Esophagus mucosa (tissue), 1 donor: ENCODE data around the gene NTNG1. TPM values are rescaled to one million over a fixed set of nuclear protein-coding genes. Genes with fewer than 3 reads are reported as not detected.

Experiments used
- ATAC-seq: fragments of 200-7000 bp; cut with Tn5 transposase; one replicate; pipeline ENCODE4 v1.9.1; 2020
- total RNA-seq: library from RNA; stranded (reverse); gene quantifications from one replicate; pipeline ENCODE4 v1.2.4, GENCODE V29; 2023
- donor health status: DM: yes; HTN: yes; CAD: no.

The NTNG1 gene
- total RNA-seq, 1 donor from 2014 or later: 0.48 TPM

DNA sequence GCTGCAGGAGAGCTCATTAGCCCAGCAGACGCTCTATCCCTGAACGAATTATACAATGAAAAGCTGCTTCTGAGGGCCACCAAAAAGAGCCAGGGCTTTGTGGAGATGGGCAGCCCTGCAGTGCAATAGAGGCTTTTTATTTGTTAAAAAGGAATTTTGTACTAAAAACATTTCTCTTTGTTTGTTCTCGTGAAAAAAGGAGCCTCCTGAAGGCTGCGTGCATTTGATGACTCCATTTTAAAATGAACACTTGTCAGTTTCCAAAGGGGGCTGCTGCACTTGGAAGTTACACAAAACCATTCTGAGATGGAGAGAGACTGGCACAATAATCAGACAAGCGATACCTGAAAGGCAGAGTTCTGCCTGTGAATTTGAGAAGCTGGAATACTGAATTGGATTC is 202.8 kb downstream of the NTNG1 start:
- no peak for ATAC-seq

DNA sequence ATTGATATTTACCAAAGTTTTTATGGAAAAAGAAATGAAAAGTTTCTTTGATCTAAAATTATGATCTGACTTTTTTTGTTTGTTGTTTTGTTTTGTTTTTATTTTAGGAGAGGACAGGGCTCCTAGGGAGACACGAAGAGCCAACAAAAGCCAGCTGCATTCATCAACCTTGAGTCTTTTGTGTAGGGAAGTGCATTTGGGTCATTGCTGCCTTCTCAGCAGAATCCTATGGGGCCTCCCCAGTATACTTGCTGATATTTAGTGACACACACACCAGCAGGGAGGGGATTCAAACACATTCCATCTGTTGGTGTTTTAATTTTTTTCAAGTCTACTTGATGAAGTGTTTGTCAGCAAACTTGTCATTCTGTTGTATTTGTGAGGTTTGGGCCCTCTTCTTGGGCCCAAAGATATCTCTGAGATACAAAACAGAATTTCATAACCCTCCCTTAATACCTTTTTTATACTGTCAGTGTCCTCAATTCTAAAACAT is 203.5 kb downstream of the NTNG1 start:
- ATAC-seq: no peak

DNA sequence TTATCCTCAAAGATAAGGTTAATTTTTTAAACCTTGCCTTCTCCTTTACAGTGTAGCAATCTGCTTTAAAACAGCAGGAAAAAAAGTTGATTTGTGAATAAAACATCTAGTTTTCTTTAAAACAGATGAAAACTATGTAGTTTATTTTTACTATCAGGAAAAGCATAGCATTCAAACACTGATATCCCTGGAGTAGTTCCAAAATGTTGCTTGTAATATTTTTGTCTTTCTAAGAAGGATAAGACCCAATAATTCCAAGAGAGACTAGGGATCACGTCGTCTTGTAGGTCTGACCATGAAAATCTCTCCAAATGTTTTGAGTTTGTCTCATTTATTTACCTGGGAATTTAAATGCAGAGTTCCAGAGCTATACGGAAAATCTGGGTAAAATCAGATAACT is 204.0 kb downstream of the NTNG1 start:
- ATAC-seq: no peak

DNA sequence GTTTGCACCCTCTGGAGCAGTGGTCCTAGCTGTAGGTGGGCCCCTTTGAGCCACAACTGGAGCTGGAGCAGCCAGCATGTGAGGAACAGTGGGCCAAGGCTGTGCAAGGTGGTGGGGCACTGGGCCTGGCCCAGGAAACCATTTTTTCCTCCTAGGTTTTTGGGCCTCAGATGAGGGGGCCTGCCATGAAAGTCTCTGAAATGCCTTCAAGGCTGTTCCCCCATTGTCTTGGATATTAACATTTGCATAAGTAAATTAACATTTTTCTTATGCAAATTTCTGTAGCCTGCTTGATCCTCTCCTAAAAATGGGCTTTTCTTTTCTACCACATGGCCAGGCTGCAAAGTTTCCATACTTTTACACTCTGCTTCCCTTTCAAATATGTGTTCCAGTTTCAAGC is 212.0 kb downstream of the NTNG1 start:
- ATAC-seq: no peak

DNA sequence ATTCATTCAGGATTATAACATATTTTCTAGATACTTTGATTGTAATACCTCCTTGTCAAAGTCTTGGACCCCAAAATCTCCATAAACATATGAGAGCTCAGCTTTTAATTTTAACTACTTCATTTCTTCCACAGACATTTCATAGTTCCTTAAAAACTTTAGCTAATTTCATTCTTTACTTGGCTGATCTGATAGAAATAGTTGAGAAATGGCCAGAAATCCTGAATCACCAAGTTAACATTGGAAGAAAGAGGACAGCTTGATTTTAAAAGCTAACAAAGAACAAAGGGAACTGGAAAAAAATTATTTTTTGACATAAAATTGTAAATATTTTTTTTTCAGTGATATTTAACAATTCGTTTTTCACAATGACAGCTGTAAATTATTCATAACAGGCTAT is 216.5 kb downstream of the NTNG1 start:
- no peak for ATAC-seq

DNA sequence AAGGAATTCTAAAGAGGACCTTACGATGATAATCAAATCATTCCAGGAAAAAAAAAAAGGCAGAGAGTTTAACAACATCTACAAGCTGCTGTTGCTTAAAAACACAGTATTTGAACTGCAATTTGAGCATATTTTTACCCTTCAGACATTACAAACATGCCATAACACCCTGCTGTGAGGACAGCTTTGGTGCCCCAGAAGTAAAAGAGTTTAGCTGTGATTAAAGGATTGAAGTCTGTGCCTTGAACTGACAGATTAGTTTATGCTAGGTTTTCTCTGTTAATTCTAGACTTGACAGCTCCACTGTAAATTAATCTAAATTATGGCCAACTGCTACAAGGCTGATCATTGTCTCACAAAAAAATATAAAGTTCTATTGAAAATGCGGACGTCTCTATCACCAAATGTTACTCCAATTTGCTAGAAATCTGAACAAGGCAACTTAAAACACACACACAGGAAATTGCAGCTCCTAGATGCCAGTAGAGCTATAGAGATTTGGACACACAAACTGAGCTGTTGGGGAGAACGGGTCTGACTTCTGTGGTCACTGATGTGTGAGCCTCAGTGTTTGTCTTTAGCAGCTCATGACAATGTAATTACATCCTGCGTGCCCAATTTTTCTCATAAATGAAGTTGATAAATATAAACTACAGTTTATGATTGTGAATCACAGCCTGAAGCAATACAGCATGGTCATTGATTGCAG is 217.9 kb downstream of the NTNG1 start:
- ATAC-seq: no peak

DNA sequence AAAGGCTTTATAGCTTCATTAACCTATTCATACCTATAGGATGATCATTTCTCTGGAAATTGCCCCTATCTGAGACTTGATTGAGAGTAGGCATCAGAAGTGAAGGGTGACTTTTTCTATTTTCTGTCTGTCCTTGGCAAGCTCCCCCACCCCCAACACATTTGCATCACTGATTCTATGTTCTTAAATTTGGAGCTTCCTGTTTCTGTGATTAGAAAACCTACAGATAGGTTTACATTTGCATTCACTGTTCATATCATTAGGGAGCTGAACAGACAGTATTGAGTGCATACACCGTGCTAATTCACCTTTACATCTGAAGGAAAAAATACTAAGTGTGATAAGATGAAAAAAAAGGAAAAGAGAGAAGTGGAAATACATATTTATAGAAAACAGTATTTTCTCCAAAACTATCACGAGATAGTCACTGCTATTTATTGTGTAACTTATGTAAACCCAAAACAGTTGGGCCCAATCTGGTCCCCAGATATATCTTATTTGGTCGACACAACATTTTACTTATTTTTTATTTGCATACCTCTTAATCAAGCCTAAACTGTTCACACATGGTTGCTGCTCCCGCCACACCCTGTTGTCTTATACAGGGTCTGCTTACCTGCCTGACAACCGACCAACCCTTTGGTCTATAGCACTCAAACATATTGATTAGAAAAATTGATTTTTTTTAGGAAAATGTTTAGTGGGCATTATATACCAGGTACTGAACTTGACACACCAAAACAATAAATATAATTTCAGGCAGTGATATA is 218.8 kb downstream of the NTNG1 start:
- ATAC-seq: no peak

DNA sequence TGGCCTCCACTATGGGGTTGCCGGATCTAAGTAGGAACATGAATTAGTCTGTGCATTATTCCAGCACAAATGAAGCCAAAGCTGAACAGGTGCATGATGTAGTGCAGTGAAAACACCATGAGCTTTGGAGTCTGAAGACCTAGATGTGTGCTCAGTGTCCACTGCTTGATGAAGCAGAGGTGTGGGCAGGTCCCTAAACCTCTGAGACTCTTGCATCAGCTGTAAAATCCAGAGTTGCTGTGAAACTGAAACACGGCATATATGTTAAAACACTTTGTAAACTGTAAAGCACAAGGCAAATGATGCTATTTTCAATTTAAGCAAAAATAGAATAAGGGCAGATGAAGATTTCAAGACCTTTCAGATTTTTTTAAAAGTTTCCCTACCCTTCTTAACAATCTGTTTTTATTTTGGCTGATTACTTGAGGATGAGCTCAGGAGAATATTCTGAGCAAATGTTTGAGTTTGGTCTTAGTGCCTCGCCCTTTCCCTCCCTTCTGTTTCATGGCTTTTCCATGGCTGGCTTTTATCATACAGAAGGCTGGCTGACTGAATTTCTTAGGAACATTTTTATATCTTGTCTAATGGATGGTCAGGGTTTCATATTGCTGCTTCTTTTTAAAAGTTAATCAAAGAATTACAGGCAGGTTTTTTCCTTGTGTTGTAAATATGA is 221.8 kb downstream of the NTNG1 start:
- no peak for ATAC-seq

DNA sequence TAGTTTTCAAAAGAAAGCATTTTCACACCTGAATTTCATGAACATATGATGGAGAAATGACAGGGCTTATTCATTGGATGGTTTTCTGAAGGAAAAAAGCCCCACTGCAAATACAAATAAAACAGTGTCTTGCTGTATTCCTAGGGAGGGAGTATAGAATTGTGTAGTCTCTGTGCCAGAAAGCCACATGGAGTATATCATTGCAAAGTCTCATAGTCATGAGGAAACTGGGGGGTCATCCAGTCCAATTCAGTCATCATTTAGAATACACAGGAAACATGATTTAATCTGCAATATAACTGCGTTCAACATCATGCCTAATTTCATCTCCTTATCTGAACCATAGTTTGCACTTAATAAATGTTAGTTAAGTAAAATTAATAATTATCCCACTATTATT is 222.3 kb downstream of the NTNG1 start:
- no peak for ATAC-seq

DNA sequence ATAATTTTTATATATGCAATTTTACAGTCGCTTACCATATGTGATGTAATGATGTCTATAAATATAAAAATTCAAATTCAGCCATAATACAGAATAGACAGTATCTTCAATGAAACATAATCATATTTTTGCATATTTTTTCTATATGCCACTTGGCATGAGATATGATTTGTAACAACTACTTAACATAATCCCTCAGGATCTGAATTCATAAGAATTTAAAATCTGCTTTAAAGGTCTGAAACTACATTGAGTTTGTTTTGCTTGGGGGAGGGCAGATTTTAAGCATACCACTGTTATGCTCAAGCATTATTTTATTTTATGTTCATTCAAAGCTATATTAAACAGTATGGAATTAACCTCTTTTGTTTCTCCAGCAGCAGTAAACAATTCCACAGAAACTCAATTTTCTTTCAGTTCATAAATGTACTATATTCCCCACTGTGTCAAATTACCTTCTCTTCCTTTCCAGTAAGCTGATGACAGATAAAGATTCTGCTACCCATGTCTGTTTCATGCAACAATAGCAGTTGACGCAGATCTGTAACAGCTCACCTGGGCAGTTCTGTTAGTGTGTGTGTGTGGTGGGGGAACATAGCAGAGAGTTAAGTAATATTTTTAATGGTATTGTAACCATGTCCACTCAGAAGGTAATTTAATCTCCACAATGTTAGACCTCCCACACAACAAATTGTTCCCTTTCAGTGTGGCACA is 224.8 kb downstream of the NTNG1 start:
- no peak for ATAC-seq

DNA sequence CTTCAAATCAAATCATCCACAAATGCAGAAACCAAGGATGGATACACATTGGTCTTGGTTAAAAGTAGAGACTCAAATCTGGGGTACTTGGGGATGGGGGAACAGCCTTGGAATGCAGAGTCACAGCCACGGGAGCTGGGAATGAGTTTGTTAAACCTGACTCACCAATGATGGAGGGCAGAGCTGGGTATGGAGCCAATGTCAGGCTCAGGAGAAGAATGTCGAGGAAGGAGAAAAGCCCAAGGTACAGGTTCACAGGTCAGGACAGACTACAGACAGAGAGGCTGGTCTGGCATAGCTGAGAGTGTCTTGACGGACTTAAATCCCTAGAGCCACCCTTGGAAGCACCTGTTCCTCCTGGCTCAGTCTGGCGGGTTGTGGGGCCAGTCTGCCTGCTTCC is 237.6 kb downstream of the NTNG1 start:
- ATAC-seq: no peak

DNA sequence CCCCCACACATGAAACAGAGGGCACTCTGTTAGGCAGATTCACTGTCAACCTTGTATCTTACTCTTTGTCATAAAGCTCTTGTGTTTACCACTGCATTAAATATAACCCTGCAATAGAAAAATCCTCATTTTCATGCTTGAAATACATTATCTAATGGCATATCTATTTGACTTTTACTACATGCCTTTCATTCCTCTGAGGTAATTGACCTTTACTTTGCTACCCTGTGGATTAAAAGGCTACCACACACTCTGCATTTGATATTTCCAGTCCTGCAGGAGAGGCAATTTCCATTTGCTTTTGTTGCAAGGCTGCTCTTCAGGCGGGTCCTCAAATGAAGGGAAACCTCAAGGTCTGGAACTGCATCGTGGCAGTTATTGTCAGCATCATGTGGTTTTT is 238.0 kb downstream of the NTNG1 start:
- no peak for ATAC-seq

DNA sequence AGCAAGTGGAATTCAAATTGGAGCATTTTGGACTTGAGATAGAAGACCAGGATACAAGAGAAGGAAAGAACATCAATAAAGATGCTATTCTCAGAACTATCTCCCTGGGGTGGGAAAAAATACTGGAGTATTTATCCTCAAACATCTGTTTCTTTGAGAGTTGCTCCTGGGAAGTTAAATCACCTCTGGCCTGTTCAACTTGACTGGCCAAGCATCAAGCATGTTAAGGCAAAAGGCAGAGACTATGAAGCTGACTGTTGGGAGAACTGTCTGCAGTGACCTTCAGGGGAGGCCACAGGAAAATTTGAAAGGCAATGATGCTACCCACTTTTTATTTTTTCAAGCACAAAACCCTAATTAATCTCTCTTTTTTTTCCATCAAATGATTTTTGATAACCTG is 239.0 kb downstream of the NTNG1 start:
- ATAC-seq: no peak

DNA sequence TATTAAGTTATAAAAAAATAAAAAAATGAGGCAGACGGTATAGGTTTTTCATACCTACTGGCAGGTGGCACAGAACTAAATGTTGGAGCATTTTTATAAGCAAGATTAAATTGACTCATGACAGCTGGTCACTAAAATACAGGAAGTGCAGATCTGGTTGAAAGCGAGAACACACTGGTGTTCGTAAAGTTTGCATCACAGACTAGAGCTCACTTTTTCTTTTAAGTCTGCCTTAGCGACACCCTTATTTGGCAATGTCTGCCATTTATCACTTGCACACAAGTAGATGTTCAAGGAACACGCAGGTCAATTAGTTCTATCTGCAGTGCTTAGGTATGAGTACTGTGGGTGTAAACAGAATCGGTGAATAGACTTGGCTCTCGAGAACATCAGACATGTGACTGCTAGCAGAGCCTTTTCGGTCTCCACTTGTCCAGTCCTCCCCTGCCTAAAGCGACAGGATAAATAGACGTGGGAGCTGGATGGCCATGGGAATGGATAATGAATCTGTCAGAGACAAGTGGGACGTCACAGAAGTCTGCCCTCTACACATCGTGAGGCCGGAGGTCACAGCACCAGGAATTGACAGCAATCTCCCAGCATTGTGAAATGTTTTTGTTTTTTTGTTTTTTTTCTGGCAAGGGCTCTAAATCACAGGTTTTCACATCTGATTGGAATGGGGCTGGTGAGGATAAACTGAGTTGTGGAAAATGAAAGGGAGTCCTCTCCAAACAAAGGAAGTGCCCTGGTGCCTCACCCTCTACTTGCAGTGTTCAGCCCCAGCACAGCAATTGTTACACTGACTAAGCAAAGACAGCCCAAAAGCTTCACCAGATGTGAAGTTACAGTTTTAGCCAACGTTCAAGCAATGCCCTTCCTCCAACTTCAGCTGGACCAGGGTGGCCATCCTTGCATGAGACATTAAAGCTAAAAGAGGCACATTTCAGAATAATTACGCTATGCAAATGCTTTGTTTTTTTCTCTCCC is 248.9 kb downstream of the NTNG1 start:
- ATAC-seq: no peak

DNA sequence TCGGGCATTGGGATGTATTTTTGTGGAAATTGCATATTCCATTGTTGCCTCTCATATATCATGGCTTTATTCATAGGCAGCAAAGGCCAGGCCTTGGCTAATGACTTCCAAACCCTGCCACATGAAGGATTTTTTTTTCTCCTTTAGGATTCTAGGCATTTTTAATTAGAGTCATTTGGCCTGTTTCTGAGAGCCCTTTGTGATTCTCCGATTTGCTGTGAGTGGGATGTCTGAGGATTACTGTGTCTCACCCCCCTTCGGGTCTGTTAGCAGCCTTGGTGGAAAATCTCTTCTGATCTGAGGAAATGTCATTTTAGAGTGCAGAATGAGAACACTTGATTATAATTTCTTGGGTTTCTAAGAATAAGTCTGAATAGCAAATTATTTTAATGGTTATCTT is 253.5 kb downstream of the NTNG1 start:
- no peak for ATAC-seq

DNA sequence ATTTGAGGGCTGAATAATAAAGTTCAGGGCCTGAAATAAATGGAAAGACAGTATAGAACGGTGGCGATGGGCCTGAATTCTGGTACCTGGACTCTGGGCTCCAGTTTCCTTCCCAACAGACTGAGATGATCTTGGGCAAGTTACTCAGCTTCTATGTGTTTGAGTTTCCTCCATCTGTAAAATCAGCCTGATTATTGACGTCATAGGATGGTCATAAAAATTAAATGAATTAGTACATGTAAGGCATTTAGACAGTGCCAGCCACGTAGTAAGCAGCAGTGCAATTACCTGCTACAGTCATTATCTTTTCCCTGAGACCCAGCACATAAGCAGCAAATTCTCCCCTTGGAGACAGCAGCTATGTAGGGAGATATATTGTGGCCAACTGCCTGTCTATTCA is 260.9 kb downstream of the NTNG1 start:
- no peak for ATAC-seq

DNA sequence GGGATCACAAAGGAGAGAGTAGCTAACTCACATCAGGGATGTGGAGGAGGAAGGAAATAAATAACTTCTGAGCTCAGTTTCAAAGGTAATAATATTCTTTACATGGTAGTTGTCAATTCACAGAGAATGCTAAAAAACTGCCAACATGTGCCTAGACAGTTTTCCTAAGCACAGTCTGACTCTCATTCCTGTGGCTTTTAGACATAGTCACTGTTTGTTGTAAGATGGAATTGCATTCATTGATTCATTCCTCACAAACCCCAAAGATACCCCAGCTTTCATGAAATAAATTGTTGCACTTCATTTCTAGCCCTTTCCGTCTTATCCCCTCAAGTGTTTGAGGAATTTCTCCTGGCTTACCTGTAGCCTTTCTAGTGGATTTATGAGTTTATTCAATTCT is 263.9 kb downstream of the NTNG1 start:
- ATAC-seq: no peak

DNA sequence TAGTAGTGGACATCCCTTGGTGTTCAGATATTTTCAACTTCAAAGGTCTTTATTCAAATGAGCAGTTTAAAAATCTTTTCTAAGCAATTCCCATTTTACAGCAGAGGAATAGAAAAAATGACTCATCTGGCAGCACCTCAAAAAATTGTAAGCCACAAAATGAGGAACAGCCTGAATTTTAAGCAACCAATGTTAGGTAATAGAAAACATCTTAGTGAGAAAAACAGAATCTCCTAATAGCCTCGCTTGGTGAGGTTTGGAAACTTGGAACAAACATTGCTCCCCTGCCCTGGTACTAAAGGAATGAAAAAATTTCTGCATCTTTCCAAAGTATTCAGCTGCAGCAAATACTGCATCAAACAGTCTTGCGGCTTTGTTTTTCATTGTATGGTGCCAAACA is 264.4 kb downstream of the NTNG1 start:
- no peak for ATAC-seq

DNA sequence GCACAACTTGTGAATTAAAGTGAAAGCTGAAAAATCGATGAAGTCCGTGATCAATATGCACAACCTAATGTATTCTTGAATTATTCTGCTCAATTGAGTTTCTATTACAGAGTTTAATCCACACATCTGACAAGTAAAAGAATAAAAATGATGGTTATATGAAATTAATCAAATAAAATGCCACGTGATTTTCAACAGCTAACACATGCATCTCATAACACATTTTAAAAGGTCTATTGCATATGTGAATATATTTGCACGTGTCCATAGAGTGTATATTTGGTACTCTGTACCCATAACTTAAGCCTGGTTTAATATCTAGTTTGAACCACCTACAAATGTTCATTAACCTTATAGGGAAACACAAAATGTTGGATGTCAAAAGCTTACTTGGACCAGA is 266.2 kb downstream of the NTNG1 start:
- no peak for ATAC-seq

DNA sequence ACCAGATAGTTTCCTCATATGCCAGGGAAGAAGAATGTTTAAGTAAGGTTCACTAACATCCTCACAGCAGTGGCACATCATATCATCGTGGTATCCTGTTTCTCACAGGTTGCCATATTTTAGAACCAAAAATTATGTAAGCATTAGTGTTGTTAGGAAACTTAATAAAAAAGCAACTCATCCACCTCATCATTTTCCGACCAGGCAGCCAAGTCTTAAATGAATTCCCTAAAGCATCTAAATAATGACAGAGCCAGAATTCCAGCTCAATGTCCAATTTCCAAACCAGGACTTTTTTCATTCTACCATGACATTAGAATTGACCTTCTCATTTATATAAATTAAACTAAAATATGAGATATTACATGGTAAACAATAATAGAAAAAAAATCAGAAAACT is 272.7 kb downstream of the NTNG1 start:
- no peak for ATAC-seq

DNA sequence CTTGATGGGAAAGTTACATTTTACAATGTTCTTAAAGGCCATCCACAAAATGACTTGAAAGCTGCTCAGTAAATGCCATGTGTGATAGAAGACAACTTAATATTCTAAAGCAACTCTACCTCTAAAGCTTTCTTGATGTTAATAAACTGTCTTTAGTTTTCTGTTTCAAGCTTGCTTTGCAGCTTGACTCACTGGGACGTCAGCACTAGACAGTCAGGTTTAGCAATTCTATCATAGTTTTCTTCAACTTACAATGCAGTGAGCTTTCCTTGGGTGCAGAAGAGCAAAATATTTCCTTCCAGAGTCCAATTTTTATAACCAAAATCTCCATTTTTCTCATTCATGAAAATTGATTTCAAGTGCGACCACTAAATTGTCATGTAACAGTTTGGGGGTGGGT is 273.1 kb downstream of the NTNG1 start:
- no peak for ATAC-seq

DNA sequence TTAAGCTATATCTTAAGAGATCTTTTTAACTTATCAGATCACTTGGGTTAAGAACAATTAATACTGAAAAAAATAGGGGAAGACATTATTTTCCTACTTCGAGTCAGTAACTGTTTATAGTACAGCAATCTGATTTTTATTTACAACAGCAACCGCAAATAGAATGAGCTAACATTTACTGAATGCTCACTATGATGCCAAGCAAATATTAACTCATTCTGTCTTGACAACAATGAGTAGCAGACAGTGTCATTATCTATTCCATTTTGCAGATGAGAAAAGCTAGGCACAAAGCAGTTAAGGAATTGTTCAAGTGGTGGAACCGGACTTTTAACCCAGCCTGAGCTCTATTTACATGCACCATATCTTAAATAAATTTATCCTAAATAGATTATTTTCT is 273.7 kb downstream of the NTNG1 start:
- ATAC-seq: no peak
